CD14-positive monocyte (primary cell): ENCODE measurements around the gene FXYD1. TPM values are rescaled to one million over a fixed set of nuclear protein-coding genes. Genes with fewer than 3 reads are reported as not detected.

Experiments
- DNase-seq, 3 donors: peaks; one replicate each; pipeline ENCODE4 v3.0.0-alpha.2; 2011 to 2022
- H2AFZ ChIP-seq: 2 replicates; pipeline ENCODE4 v1.6.0; 2012; ENCODE audit warnings: mild to moderate bottlenecking, low read depth, low read length, inconsistent platforms; ENCODE audit not compliant: insufficient read depth, poor library complexity, severe bottlenecking
- H3K27ac ChIP-seq, 2 donors: 1 replicate in 1 of 2; 2 replicates in 1 of 2; pipeline ENCODE4 v1.5.1; 2012 to 2013; ENCODE audit warnings: low read length in 2 of 2, control low read depth in 1 of 2, inconsistent platforms in 1 of 2, low read depth in 1 of 2, mild to moderate bottlenecking in 1 of 2
- H3K27me3 ChIP-seq, 2 donors: one replicate each; pipeline versions ENCODE4 v1.6.0 to v1.6.1; 2011 to 2013; ENCODE audit warnings: low read length in 2 of 2; ENCODE audit not compliant: control insufficient read depth in 2 of 2, insufficient read depth in 2 of 2
- H3K36me3 ChIP-seq, 2 donors: replicated peaks in 1 of 2; 1 replicate in 1 of 2; 2 replicates in 1 of 2; pipeline versions ENCODE4 v1.5.1 to v1.6.1; 2012 to 2013; ENCODE audit warnings: low read length in 2 of 2, control low read depth in 1 of 2, inconsistent platforms in 1 of 2, mild to moderate bottlenecking in 1 of 2; ENCODE audit not compliant: insufficient read depth in 2 of 2, control insufficient read depth in 1 of 2
- H3K4me1 ChIP-seq, 2 donors: 1 replicate in 1 of 2; 2 replicates in 1 of 2; pipeline versions ENCODE4 v1.5.1 to v1.6.1; 2012 to 2013; ENCODE audit warnings: low read length in 2 of 2, control low read depth in 1 of 2, inconsistent platforms in 1 of 2, mild to moderate bottlenecking in 1 of 2, moderate library complexity in 1 of 2; ENCODE audit not compliant: insufficient read depth in 2 of 2, control insufficient read depth in 1 of 2
- H3K4me2 ChIP-seq: replicated peaks from 2 replicates; pipeline ENCODE3; 2012; ENCODE audit warnings: low read length, moderate library complexity, mild to moderate bottlenecking; ENCODE audit not compliant: poor library complexity, severe bottlenecking; ENCODE audit errors: extremely low read depth
- H3K4me3 ChIP-seq, 3 experiments: fragments of 200-600 bp in 1 of 3; sonication (generic) in 1 of 3; replicated peaks in 1 of 3; 1 replicate in 2 of 3; 2 replicates in 1 of 3; pipeline ENCODE4 v1.5.1; 2011 to 2013; ENCODE audit warnings: low read length in 3 of 3, mild to moderate bottlenecking in 3 of 3, control low read depth in 2 of 3, low read depth in 2 of 3, inconsistent platforms in 1 of 3, moderate library complexity in 1 of 3
- H3K79me2 ChIP-seq: 2 replicates; pipeline ENCODE4 v1.6.0; 2012; ENCODE audit warnings: mild to moderate bottlenecking, control low read depth, inconsistent platforms, low read length, moderate library complexity; ENCODE audit not compliant: insufficient read depth
- H3K9ac ChIP-seq: 2 replicates; pipeline ENCODE4 v1.6.0; 2017; ENCODE audit warnings: low read length, mild to moderate bottlenecking; ENCODE audit not compliant: insufficient read depth, poor library complexity, severe bottlenecking
- H3K9me3 ChIP-seq, 2 donors: replicated peaks in 1 of 2; 1 replicate in 1 of 2; 2 replicates in 1 of 2; pipeline versions ENCODE4 v1.5.1 to v1.6.1; 2012 to 2013; ENCODE audit warnings: low read length in 2 of 2, control low read depth in 1 of 2; ENCODE audit not compliant: control insufficient read depth in 1 of 2, insufficient read depth in 1 of 2
- H4K20me1 ChIP-seq: 2 replicates; pipeline ENCODE4 v1.6.0; 2012; ENCODE audit warnings: mild to moderate bottlenecking, low read length, control low read depth, moderate library complexity; ENCODE audit not compliant: insufficient read depth
- H3K27ac Mint-ChIP-seq, 7 donors: one replicate each; pipeline ENCODE4 v1.8.0; 2020; ENCODE audit warnings: mild to moderate bottlenecking in 7 of 7, mixed read lengths in 7 of 7, moderate library complexity in 6 of 7, inconsistent platforms in 2 of 7
- H3K27me3 Mint-ChIP-seq, 3 donors: one replicate each; pipeline ENCODE4 v1.8.0; 2021 to 2022; ENCODE audit warnings: low read depth in 3 of 3, mild to moderate bottlenecking in 3 of 3, mixed read lengths in 3 of 3, moderate library complexity in 3 of 3, inconsistent platforms in 1 of 3
- H3K36me3 Mint-ChIP-seq, 2 donors: one replicate each; pipeline ENCODE4 v1.8.0; 2020; ENCODE audit warnings: mixed read lengths in 2 of 2, inconsistent platforms in 1 of 2, mild to moderate bottlenecking in 1 of 2
- H3K4me1 Mint-ChIP-seq: one replicate; pipeline ENCODE4 v1.8.0; 2020; ENCODE audit warnings: mild to moderate bottlenecking, mixed read lengths
- H3K4me3 Mint-ChIP-seq, 2 donors: one replicate each; pipeline ENCODE4 v1.8.0; 2020; ENCODE audit warnings: mild to moderate bottlenecking in 2 of 2, mixed read lengths in 2 of 2, moderate library complexity in 1 of 2
- H3K9me3 Mint-ChIP-seq, 7 donors: one replicate each; pipeline ENCODE4 v1.8.0; 2020 to 2022; ENCODE audit warnings: mixed read lengths in 7 of 7, mild to moderate bottlenecking in 6 of 7, moderate library complexity in 6 of 7, inconsistent platforms in 2 of 7
- CTCF ChIP-seq: fragments of 200-600 bp; IDR thresholded peaks from one replicate; pipeline ENCODE4 v1.8.0; 2022; ENCODE audit warnings: antibody characterized with exemption, mild to moderate bottlenecking
- WGBS: methylation state at CpG from one replicate; pipeline ENCODE4 v1.1.5; 2013; ENCODE audit warnings: missing lambda C conversion rate; ENCODE audit not compliant: insufficient coverage; 5-methylcytosine and 5-hydroxymethylcytosine counted together
- intact Hi-C, 2 donors: fragments of 100-400 bp; cut with micrococcal nuclease; formaldehyde crosslinking; loops; one replicate each; pipeline versions ENCODE4 v1.15.0 to v1.15.1; 2023
- polyA plus RNA-seq, 3 donors: library from polyadenylated mRNA; depleted of rRNA in 1 of 3; unstranded in 2 of 3; stranded (reverse) in 1 of 3; fragments of 300-500 nt in 2 of 3; fragments of >200 nt in 1 of 3; fragmentation: Illumina TruSeq in 2 of 3; gene quantifications; 1 replicate in 2 of 3; 2 replicates in 1 of 3; pipeline ENCODE4 v1.2.3, GENCODE V29; 2012 to 2021

The FXYD1 gene
- polyA plus RNA-seq, 3 donors, result 0.25 to 0.74 TPM; not detected in 1

- Histone ChIP-seq H3K27me3 (peaks cover 23 to 37% of the 10 kb centered on the region in 2 donors), H3K4me3 (no peak overlapping the region), H3K36me3 (no peaks in the 10 kb centered on the region), H3K9me3 (peaks cover 0 to 8% of the 10 kb centered on the region in 2 donors), H3K27ac (no peak overlapping the region), H3K79me2 (no peaks in the 10 kb centered on the region), H2AFZ (no peak overlapping the region), H3K9ac (no peak overlapping the region), H4K20me1 (no peaks in the 10 kb centered on the region), H3K4me2 (no peak overlapping the region), H3K4me1 (peaks cover 39 to 42% of the 10 kb centered on the region in 2 donors)
- H3K27ac Mint-ChIP-seq, result no peak overlapping the region
- no peak for TF ChIP-seq CTCF
- intact Hi-C loops, result loop anchor here in 1 of 2 donors (5.0 kb wide), 1 partner anchor 122 kb away; the partner anchor contains the start of gene USF2
- peak overlapping the region in 1 of 2 donors; percentile 31 for H3K4me3 Mint-ChIP-seq
- WGBS, result 5% methylated on average over 2 of the region's 15 CpGs
- H3K9me3 Mint-ChIP-seq, result peaks cover 0 to 13% (median 0%) of the 10 kb centered on the region in 7 donors
- H3K4me1 Mint-ChIP-seq, result peaks cover 47% of the 10 kb centered on the region
- DNase-seq, result no peak
- H3K27me3 Mint-ChIP-seq, result peaks cover 30 to 40% (median 31%) of the 10 kb centered on the region in 3 donors
- peaks cover 0 to 9% of the 10 kb centered on the region in 2 donors for H3K36me3 Mint-ChIP-seq
These were observed 6.2 kb downstream of the FXYD1 start for GRCh38 chr19:35144600-35145436.

GRCh38 chr19:35146746-35147459 lies 8.3 kb downstream of the FXYD1 start:
- no peaks in the 10 kb centered on the region for H4K20me1 ChIP-seq
- intact Hi-C loops, result no loop called here
- peak; percentile 57 to 71 (median 65) for DNase-seq
- peak overlapping the region; percentile 22 for H2AFZ ChIP-seq
- H3K9ac ChIP-seq, result no peak overlapping the region
- Mint-ChIP-seq H3K4me3 (peak overlapping the region in 1 of 2 donors; percentile 35), H3K27me3 (peaks cover 29 to 35% (median 32%) of the 10 kb centered on the region in 3 donors), H3K27ac (peak overlapping the region; percentile 5 to 81 (median 59)), H3K4me1 (peaks cover 44% of the 10 kb centered on the region), H3K36me3 (peaks cover 0 to 12% of the 10 kb centered on the region in 2 donors), H3K9me3 (peaks cover 0 to 13% (median 0%) of the 10 kb centered on the region in 7 donors)
- H3K79me2 ChIP-seq, result no peaks in the 10 kb centered on the region
- no peaks in the 10 kb centered on the region for H3K36me3 ChIP-seq
- H3K9me3 ChIP-seq, result peaks cover 0 to 8% of the 10 kb centered on the region in 2 donors
- H3K4me3 ChIP-seq, result no peak overlapping the region
- peak overlapping the region; percentile 20 to 26 for H3K27ac ChIP-seq
- H3K4me1 ChIP-seq, result peaks cover 26 to 41% of the 10 kb centered on the region in 2 donors
- peaks cover 23 to 33% of the 10 kb centered on the region in 2 donors for H3K27me3 ChIP-seq
- 78% methylated on average over 2 of the region's 7 CpGs for WGBS
- H3K4me2 ChIP-seq, result no peak overlapping the region
- TF ChIP-seq CTCF, result no peak
